ENCODE results near the gene SPATA18.

Gene SPATA18

GRCh38 chr4:52045028-52045427 lies 6.1 kb upstream of the SPATA18 start:
- Histone ChIP-seq H3K9me2 (replicated peaks; ENCODE audit: insufficient read depth, low read length) (no peaks in the 10 kb centered on the region), H3K36me3 (ENCODE audit: low read length) (no peaks in the 10 kb centered on the region), H4K20me1 (ENCODE audit: low read depth, low read length) (no peaks in the 10 kb centered on the region), H3K4me3 (ENCODE audit: insufficient read depth, low read length, poor library complexity, severe bottlenecking) (no peak overlapping the region), H3K27me3 (ENCODE audit: low read length) (no peaks in the 10 kb centered on the region), H3K9me3 (ENCODE audit: insufficient read depth, low read length) (no peaks in the 10 kb centered on the region), H2AFZ (ENCODE audit: low read depth, low read length, severe bottlenecking) (no peak overlapping the region), H3K4me2 (ENCODE audit: low read depth, low read length, poor library complexity, severe bottlenecking) (no peak overlapping the region), H3K27ac (ENCODE audit: low read depth, low read length) (no peak overlapping the region), H3K79me2 (ENCODE audit: insufficient read depth, low read length) (no peaks in the 10 kb centered on the region), H3K9ac (ENCODE audit: low read length) (no peak overlapping the region), H3F3A (ENCODE audit: insufficient read depth) (no peaks in the 10 kb centered on the region)
- no peak for TF ChIP-seq EZH2phosphoT487 (conservative IDR thresholded peaks at IDR 0.05; ENCODE audit: low read length)
- no peak for TF ChIP-seq CTCF (IDR thresholded peaks at IDR 0.05; ENCODE audit: insufficient read depth, low read length, poor library complexity, severe bottlenecking)

GRCh38 chr4:52049266-52049665 lies 1.8 kb upstream of the SPATA18 start:
- Histone ChIP-seq H3K79me2 (ENCODE audit: insufficient read depth, low read length) (no peaks in the 10 kb centered on the region), H3K27ac (ENCODE audit: low read depth, low read length) (no peak overlapping the region), H3K27me3 (ENCODE audit: low read length) (no peaks in the 10 kb centered on the region), H3K4me3 (ENCODE audit: insufficient read depth, low read length, poor library complexity, severe bottlenecking) (no peak overlapping the region), H3K9ac (ENCODE audit: low read length) (no peak overlapping the region), H3K4me2 (ENCODE audit: low read depth, low read length, poor library complexity, severe bottlenecking) (no peak overlapping the region), H3K36me3 (ENCODE audit: low read length) (no peaks in the 10 kb centered on the region), H4K20me1 (ENCODE audit: low read depth, low read length) (no peaks in the 10 kb centered on the region), H3K9me2 (replicated peaks; ENCODE audit: insufficient read depth, low read length) (no peaks in the 10 kb centered on the region), H3K9me3 (ENCODE audit: insufficient read depth, low read length) (no peaks in the 10 kb centered on the region), H3F3A (ENCODE audit: insufficient read depth) (peaks cover 7% of the 10 kb centered on the region; the same call in 1 of the 2 replicates), H2AFZ (ENCODE audit: low read depth, low read length, severe bottlenecking) (no peak overlapping the region)
- TF ChIP-seq CTCF (IDR thresholded peaks at IDR 0.05; ENCODE audit: insufficient read depth, low read length, poor library complexity, severe bottlenecking) (no peak), EZH2phosphoT487 (conservative IDR thresholded peaks at IDR 0.05; ENCODE audit: low read length) (no peak)

GRCh38 chr4:52051615-52052474 lies 741 bp downstream of the SPATA18 start:
- Histone ChIP-seq H3K4me2 (ENCODE audit: low read depth, low read length, poor library complexity, severe bottlenecking) (peak overlapping the region; percentile 51), H3K9me3 (ENCODE audit: insufficient read depth, low read length) (no peaks in the 10 kb centered on the region), H3K27me3 (ENCODE audit: low read length) (no peaks in the 10 kb centered on the region), H3K9ac (ENCODE audit: low read length) (peak overlapping the region; percentile 18; the same call in 1 of the 2 replicates), H3K27ac (ENCODE audit: low read depth, low read length) (no peak overlapping the region), H3F3A (ENCODE audit: insufficient read depth) (peaks cover 7% of the 10 kb centered on the region; the same call in 1 of the 2 replicates), H3K36me3 (ENCODE audit: low read length) (no peaks in the 10 kb centered on the region), H4K20me1 (ENCODE audit: low read depth, low read length) (no peaks in the 10 kb centered on the region), H3K79me2 (ENCODE audit: insufficient read depth, low read length) (no peaks in the 10 kb centered on the region), H3K4me3 (ENCODE audit: insufficient read depth, low read length, poor library complexity, severe bottlenecking) (peak overlapping the region; percentile 16), H3K9me2 (replicated peaks; ENCODE audit: insufficient read depth, low read length) (no peaks in the 10 kb centered on the region), H2AFZ (ENCODE audit: low read depth, low read length, severe bottlenecking) (peak overlapping the region; percentile 4)
- TF ChIP-seq CTCF (IDR thresholded peaks at IDR 0.05; ENCODE audit: insufficient read depth, low read length, poor library complexity, severe bottlenecking) (no peak), EZH2phosphoT487 (conservative IDR thresholded peaks at IDR 0.05; ENCODE audit: low read length) (0 out of 2 replicates have a peak, but pooled peaks have one; percentile 42)
